Fibroblast of gingiva (primary cell): Measurements from ENCODE around the gene MOV10.

Experiments
- DNase-seq: peaks from one replicate; pipeline ENCODE4 v3.0.0-alpha.2; 2011; ENCODE audit warnings: low read depth

Gene MOV10

DNA sequence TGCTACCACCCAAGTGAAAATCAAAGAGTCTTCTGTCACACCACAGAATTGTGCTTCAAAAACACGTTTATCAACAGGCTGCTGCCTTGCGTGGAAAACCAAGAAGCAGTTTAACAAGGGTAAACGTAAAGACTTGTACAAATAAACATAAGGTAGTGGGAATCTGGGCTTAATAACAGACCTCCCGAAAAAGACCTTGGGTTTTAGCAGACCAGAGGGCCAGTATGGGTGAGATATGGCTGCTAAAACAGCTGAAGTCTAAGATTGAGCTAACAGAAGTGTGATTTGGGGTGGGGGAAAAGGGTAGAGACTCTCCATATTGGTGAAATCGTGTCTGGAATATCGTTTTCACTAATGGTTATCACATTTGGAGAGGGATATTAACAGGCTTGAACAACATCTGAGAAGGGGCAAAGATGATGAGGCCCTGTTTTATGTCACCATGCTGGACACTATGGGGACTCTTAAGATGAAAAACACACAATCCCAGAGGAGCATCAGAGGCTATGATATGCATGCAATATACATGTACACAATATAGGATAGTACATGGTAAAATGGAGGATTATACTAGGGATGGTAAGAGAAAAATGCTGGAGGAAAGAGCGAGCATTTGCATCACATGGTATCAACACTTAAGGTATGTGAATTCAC is 1.4 kb downstream of the MOV10 start:
- no peak for DNase-seq

DNA sequence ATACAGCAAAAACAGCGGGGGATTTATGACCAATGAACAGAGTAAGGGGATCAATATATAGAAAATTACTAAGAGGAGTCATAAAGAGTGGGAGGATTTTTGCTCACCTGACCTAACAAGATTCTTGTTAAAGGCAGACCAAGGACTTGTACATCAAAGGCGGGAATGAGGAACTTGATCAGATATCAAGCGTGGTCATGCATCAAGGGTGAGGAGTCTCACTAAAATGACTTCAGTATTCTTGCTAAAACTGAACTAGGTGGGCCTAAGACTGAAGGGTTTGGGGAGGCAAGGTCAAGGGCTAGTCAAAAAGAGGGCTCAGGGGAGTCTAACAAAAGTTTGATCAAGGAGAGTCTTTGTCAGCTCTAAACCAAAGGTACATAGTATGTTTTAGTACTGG is 2.1 kb downstream of the MOV10 start:
- DNase-seq, result no peak

DNA sequence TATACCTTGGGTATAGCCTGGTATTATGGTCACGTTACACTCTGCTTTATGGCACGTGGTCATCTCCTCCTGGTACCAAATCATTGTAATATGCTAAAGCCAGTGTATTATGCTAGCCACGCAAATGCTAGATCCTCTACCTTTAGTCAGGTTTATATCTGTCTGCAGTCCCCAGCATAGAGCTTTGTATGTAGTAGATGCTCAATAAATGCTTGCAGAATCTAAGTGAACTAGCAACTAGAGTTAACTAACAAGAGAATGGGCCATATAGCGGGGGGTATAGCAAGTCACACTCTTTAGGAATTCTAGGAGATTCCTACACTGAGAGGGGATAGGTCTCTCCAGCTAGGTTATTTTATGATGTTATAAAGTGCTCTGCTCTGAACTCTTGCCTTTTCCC is 3.0 kb downstream of the MOV10 start:
- no peak for DNase-seq

DNA sequence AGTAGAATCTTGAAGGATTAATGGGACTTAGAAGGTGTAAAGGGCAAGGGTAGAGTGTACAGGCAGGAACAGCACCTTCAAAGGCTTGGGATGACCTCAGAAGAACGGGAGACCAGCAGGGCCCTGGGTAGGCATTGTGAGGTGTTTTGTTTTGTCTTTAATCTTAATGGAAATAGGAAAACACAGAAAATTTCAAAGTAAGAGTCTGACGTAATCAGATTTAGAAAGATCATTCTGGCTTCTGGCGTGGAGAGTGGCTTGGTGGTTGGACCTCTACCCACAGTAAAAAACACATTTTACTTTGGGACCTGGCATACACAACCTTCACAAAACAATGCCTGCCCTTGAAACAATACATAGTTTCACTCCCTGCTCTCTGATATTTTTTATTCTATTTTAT is 4.1 kb downstream of the MOV10 start:
- no peak for DNase-seq

DNA sequence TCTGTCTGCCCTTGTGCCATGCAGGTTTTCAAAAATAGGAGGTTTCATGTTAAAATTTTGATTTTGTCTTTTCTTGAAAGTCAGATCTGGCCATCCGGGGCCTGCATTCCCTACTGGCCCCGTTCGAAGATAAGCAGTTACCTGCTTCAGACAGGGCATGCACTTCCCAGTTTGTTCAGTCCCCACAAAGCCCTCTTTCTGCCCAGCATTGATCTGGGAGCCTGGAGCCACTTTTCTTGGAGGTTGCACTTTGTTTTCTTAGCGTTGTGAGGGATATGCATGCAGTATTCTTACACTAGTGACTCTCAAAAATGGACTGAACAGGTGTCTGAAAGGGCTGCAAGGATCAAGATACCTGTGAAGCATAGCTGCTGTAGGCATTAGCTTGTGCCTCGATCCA is 11.5 kb downstream of the MOV10 start:
- no peak for DNase-seq

DNA sequence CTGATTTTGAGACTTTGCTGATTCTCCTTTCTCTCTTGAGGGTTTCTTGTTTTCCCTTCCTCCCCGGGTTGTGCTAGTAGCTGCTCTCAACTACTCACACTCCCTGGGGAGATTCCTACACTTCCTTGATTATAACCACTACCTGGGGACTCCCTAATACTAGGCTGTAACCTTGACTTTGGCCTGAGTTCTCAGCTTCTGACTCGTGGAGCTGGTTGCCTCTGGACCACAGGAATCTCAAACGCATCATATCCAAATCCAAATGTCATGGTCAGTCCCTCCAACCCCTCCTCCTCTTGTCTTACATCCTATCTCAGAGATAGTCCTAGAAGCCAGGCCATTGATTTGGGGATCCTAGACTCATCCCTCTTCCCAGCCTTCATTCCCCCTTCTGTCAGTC is 12.0 kb downstream of the MOV10 start:
- DNase-seq, result no peak

DNA sequence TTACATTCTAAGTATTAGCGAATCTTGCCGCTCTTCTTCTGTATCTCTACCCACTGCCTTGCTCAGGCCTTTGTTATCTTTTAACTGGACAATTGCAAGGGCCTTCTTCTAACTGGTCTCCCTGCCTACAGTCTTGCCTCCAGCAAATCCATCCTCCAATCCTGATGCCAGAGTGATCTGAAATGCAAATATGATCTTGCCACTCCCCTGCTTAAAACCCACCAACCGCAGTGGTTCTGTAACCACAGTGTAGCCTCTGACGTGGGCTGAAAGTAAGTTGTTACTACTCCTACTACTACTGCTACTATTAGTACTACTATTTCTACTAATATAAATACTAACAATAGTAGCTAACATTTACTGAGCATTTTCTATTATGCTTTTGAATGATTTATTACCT is 12.4 kb downstream of the MOV10 start:
- no peak for DNase-seq

DNA sequence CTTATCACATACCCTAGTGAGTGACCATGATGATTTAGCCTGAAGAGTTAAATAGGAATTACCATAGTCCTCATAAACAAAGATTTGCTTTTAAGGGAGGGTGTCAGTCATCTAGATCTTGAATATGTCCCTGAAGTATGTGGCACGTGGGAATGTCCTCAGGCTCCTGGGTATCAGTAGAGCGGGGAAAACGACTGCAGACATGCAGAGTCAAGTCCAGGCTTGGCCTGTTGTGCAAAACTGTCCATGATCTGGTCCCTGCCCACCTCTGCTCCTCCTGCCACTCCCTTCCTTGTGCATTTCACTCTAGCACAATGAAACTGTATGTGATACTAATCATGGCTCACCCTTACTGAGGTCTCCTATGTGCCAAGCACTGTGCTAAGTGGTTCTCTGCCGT is 12.9 kb downstream of the MOV10 start:
- no peak for DNase-seq

DNA sequence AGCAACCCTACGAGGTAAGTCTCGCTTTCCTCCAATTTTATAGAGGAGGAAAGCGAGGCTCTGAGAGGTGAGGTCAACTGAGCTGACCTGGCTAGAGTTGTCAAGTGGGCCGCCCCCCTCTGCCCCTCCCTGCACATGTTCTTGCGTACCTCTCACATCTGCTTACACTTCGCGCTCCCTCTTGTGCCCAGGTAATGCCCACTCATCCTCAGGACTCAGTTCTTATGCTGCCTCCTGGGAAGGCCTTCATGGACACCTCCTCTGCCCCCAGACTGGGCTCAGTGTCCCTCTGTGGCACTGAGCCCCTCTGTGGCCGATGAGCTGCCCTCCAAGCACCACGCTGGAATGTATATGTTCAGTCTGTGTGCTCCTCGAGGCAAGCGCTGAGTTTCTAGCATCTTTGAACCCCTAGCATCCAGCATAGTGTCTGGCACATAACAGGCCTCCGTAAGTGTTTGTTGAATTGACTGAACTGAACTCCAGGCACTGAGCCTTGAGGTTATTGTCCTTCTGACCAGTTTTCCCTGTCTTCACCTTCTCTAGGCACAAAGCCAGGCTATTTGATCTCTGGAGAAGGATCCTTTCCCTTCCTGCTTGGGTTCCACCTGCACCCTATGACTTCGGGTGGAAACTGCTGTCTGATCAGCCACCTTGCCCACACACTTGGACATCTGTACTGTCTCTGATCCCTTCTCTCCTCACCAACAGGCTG is 13.5 kb downstream of the MOV10 start:
- no peak for DNase-seq

DNA sequence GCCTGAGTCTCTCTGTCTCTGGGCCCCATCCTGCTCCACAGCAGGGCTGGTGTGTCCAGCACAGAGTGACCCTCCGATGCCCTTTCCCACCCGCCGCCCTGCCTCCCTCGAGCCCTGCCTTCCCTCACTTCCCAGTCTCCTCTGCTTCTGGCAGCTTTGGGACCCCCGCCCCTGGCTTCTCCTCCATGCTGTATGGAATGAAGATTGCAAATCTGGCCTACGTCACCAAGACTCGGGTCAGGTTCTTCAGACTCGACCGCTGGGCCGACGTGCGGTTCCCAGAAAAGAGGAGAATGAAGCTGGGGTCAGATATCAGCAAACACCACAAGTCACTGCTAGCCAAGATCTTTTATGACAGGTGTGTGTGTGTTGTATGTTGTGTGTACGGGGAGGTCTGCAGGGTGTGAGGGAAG is 14.3 kb downstream of the MOV10 start:
- DNase-seq, result no peak

DNA sequence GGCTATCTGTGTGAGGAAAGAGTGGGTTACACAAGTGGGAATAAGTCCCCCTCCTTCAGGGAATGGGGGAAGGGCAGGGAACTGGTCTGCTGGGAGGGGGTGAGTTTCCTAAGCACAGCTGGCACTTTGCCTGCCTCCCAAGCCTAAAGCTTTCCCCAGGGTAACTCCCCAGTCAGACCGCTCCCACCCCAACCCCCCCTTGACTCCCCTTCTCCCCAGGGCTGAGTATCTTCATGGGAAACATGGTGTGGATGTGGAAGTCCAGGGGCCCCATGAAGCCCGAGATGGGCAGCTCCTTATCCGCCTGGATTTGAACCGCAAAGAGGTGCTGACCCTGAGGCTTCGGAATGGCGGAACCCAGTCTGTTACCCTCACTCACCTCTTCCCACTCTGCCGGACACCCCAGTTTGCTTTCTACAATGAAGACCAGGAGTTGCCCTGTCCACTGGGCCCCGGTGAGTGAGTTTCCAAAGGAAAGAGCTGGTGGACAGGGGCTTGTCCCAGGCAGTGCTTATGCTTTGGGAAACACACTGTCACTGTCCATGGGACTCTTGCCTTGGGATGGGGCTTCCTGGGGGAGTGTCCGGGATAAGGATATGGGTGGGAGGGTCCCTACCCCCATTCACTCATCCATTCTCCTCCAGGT is 14.9 kb downstream of the MOV10 start:
- DNase-seq, result no peak

DNA sequence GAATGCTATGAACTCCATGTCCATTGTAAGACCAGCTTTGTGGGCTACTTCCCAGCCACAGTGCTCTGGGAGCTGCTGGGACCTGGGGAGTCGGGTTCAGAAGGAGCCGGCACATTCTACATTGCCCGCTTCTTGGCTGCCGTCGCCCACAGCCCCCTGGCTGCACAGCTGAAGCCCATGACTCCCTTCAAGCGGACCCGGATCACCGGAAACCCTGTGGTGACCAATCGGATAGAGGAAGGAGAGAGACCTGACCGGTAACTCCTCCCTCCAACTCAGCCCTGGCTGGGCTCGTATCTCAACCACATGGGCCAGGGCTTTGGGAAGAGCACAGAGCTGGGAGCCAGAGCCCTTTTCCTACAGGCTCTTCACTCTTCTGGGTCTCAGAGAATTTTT is 15.4 kb downstream of the MOV10 start:
- no peak for DNase-seq

DNA sequence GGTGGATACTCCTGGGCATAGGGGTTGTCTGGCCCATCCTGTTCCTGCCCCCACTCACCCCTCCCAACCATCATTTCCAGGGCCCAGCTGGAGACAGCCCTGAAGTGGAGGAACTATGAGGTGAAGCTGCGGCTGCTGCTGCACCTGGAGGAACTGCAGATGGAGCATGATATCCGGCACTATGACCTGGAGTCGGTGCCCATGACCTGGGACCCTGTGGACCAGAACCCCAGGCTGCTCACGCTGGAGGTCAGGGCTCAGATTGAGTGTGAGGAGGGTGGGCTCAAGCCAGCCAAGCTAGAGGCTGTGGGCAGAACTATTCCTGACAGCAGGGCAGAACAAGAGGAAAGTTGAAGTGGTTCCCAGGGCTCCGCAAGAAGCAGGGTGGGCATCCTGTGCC is 18.2 kb downstream of the MOV10 start:
- no peak for DNase-seq

DNA sequence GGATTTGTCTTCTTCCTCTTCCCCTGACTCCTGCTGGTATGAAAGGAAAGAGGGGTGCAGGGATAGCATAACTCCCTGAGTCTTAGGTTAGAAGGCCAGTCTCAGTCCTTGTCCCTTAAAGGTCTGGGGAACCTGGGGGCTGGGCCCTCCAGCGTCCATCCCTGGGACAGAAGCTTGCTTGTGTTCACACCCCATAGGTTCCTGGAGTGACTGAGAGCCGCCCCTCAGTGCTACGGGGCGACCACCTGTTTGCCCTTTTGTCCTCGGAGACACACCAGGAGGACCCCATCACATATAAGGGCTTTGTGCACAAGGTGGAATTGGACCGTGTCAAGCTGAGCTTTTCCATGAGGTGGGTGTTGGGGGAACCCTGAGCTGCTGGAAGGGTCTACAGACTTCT is 19.4 kb downstream of the MOV10 start:
- DNase-seq, result no peak

DNA sequence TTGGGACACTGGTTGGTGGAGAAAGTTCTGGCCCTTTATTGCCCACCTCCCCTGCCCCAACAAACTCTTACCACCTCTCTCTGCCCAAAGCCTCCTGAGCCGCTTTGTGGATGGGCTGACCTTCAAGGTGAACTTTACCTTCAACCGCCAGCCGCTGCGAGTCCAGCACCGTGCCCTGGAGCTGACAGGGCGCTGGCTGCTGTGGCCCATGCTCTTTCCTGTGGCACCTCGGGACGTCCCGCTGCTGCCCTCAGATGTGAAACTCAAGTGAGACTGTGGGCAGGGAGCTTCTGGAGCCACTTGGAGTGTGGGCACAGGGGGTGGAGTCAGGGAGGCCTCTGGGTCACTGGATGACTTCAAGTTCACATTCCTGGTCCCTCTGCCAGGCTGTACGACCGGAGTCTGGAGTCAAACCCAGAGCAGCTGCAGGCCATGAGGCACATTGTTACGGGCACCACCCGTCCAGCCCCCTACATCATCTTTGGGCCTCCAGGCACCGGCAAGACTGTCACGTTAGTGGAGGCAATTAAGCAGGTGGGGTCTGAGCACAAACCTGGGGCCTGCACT is 20.0 kb downstream of the MOV10 start:
- no peak for DNase-seq

DNA sequence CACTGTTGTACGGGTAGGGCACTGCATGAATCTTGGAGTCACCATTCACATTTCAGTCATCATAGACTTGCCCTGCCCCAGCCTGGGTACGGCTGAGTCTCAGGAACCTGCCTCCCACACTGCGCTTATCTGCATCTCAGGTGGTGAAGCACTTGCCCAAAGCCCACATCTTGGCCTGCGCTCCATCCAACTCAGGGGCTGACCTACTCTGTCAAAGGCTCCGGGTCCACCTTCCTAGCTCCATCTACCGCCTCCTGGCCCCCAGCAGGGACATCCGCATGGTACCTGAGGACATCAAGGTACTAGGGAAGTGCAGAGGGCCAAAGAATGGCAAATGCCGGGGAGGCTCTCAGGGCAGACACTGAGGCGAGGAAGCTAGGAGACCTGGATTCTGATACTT is 20.8 kb downstream of the MOV10 start:
- no peak for DNase-seq

DNA sequence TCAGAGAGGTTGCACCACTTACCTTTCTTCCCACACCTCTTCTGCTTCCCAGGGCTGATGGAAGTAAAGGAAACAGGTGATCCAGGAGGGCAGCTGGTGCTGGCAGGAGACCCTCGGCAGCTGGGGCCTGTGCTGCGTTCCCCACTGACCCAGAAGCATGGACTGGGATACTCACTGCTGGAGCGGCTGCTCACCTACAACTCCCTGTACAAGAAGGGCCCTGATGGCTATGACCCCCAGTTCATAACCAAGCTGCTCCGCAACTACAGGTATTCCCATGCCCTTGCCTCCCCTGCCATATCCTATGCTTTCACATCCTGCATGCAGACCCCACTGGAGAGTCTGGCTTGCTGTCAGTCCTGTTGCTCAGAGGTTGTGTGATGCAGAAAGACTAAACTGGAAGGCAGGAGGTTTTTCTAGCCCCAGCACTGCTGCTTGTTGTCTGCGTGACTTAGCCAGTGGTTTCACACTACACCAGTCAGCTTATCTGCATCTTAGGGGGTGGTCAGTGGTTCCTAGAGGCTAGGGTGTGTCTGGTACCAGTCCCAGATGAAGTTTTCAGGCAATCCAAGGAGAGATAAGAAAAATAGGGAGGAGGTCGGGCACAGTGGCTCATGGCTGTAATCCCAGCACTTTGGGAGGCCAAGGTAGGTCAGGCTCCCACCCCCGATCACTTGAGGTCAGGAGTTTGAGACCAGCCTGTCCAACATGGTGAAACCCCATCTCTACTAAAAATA is 22.3 kb downstream of the MOV10 start:
- no peak for DNase-seq

DNA sequence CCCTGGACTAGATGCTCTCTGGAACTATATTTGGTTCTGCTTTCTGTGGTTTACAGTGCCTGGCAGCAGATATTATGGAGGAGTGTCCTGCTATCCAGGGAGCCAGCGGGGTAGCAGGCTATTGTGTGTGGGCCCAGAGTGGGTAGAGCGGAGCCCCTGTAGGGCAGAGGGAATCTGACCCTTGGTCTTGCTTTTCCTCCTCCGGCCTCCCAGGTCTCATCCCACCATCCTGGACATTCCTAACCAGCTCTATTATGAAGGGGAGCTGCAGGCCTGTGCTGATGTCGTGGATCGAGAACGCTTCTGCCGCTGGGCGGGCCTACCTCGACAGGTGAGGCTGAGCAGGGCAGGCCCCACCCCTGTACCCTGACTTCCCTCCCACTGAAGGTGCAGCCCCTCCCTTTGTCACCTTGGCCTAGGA is 23.3 kb downstream of the MOV10 start:
- DNase-seq, result no peak

DNA sequence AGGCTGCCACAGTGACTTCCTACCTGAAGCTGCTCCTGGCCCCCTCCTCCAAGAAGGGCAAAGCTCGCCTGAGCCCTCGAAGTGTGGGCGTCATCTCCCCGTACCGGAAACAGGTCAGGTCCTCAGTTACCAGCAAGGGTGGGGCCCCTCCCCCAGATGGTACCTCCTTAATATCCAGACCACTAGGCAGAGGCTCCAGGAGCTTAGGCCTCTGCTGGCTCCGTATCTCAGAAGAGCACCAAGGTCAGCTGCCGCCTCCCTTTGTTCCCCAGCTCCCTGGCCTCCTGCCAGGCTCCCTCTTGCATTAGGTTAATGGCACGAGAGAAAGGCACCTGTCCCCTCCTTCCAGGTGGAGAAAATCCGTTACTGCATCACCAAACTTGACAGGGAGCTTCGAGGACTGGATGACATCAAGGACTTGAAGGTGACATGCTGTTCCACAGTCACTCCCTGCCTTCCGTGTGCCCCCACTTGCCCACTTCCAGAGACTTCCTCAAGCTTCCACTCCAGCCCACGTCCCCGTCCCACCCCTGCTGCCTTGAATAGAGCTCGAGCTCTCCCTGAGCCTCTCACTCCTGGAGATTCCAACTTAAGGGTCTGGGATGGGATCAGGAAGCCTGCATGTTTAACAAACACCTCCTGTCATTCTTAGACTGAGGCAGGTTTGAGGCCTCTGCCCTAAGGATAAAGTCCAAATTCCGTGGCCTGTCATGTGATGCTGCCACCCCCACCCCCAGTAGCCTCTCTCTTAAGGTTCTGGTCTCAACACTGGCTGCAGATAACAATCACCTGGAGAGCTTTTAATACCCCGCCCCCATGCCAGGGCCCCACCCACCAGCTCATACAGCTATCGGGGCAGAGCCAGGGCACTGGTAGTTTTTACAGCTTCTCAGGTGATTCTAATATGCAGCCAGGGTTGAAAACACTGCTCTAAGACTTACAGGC is 24.2 kb downstream of the MOV10 start:
- no peak for DNase-seq

DNA sequence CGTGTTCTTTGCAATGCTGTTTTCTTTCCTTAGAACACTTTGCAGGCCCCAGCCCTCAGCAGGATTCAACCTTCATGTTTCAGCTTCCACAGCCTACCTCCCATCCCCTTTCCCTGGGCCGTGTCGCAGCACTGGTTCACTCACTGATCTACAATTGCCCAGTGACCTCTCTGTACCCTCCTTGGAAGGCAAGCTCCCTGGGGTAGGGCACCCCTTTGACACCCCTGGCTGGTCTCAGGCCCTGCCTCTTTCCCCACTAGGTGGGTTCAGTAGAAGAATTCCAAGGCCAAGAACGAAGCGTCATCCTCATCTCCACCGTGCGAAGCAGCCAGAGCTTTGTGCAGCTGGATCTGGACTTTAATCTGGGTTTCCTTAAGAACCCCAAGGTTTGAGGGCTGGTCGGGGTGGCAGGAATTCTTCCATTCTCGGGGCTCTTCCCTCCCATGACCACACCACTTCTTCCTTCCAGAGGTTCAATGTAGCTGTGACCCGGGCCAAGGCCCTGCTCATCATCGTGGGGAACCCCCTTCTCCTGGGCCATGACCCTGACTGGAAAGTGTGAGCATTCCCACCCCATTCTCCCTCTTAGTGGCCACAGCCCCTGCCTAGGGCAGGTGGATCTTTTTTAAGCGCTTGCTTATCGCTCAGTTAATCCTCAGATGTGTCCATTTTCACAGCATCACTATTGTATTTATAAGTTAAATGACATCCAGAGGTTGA is 25.1 kb downstream of the MOV10 start:
- DNase-seq, result no peak
